GM12878 (cell line): ENCODE data around the gene BPNT1. TPM values are rescaled to one million over a fixed set of nuclear protein-coding genes. Genes with fewer than 3 reads are reported as not detected.

ENCODE experiments used
- ATF2 ChIP-seq: IDR thresholded peaks from 2 replicates; pipeline ENCODE4 v1.6.1; 2012; ENCODE audit warnings: low read length, inconsistent platforms
- BHLHE40 ChIP-seq, 2 experiments: fragments of 450-650 bp in 1 of 2; IDR thresholded peaks; 2 replicates each; pipeline ENCODE4 v1.6.1; 2011 to 2017; ENCODE audit warnings: low read depth in 2 of 2, borderline replicate concordance in 1 of 2, improper control_type of control experiment in 1 of 2, low read length in 1 of 2, mild to moderate bottlenecking in 1 of 2
- CBFB ChIP-seq: IDR thresholded peaks from 2 replicates; pipeline ENCODE4 v1.6.1; 2016; ENCODE audit warnings: antibody characterized with exemption, low read depth
- EGR1 ChIP-seq, 2 experiments: IDR thresholded peaks; 1 replicate in 1 of 2; 2 replicates in 1 of 2; pipeline ENCODE4 v1.6.1; 2011 to 2012; ENCODE audit warnings: low read depth in 2 of 2, low read length in 2 of 2, borderline replicate concordance in 1 of 2, mild to moderate bottlenecking in 1 of 2, moderate library complexity in 1 of 2
- FOXK2 ChIP-seq: fragments of 450-650 bp; IDR thresholded peaks from 2 replicates; pipeline ENCODE4 v1.6.1; 2017; ENCODE audit warnings: mild to moderate bottlenecking, moderate library complexity
- IKZF1 ChIP-seq: fragments of 450-650 bp; conservative IDR thresholded peaks from 2 replicates; pipeline ENCODE4 v1.6.1; 2017; ENCODE audit warnings: antibody characterized with exemption, mild to moderate bottlenecking
- MYC ChIP-seq: IDR thresholded peaks from 2 replicates; pipeline ENCODE4 v1.6.1; 2011; ENCODE audit warnings: mild to moderate bottlenecking, low read length, moderate library complexity, inconsistent platforms; ENCODE audit not compliant: insufficient read depth, insufficient replicate concordance, insufficient read length, severe bottlenecking
- NBN ChIP-seq: fragments of 450-650 bp; IDR thresholded peaks from 2 replicates; pipeline ENCODE4 v1.6.1; 2016
- NR2C1 ChIP-seq: fragments of 450-650 bp; IDR thresholded peaks from 2 replicates; pipeline ENCODE4 v1.6.1; 2017; ENCODE audit warnings: antibody characterized with exemption, mild to moderate bottlenecking, moderate library complexity
- NR2F1 ChIP-seq: fragments of 450-650 bp; conservative IDR thresholded peaks from 2 replicates; pipeline ENCODE4 v1.6.1; 2017; ENCODE audit warnings: mild to moderate bottlenecking
- PAX8 ChIP-seq: fragments of 450-650 bp; IDR thresholded peaks from 2 replicates; pipeline ENCODE4 v1.6.1; 2017; ENCODE audit warnings: mild to moderate bottlenecking, moderate library complexity
- PBX3 ChIP-seq: IDR thresholded peaks from 2 replicates; pipeline ENCODE4 v1.6.1; 2011; ENCODE audit warnings: mild to moderate bottlenecking, low read depth, low read length, moderate library complexity; ENCODE audit not compliant: insufficient replicate concordance
- PRDM15 ChIP-seq: fragments of 450-650 bp; formaldehyde crosslinking; IDR thresholded peaks from 2 replicates; pipeline ENCODE4 v1.4.0; 2020; ENCODE audit warnings: mild to moderate bottlenecking, moderate library complexity
- RELA ChIP-seq: fragments of 450-650 bp; IDR thresholded peaks from 2 replicates; pipeline ENCODE4 v1.8.0; 2014; ENCODE audit warnings: borderline replicate concordance; ENCODE audit not compliant: partially characterized antibody
- TARDBP ChIP-seq: IDR thresholded peaks from 2 replicates; pipeline ENCODE4 v1.6.1; 2016; ENCODE audit warnings: borderline replicate concordance
- ZSCAN29 ChIP-seq: fragments of 450-650 bp; IDR thresholded peaks from 2 replicates; pipeline ENCODE4 v1.6.1; 2017; ENCODE audit warnings: mild to moderate bottlenecking, moderate library complexity
- polyA plus RNA-seq, 11 experiments: library from polyadenylated mRNA; depleted of rRNA in 4 of 11; unstranded in 6 of 11; stranded (reverse) in 5 of 11; fragments of >200 nt; fragmentation: Nextera tagmentation in 4 of 11; fragmentation: Illumina TruSeq in 1 of 11; extraction: Ambion mirVana in 4 of 11; extraction: Trizol in 1 of 11; gene quantifications; 1 replicate in 1 of 11; 2 replicates in 10 of 11; pipeline versions ENCODE4 v1.2.1 to v1.2.3, GENCODE V29; 2011 to 2016; ENCODE audit warnings: inconsistent platforms in 2 of 11, missing spikeins in 2 of 11, low read depth in 1 of 11
- total RNA-seq, 4 experiments: library from RNA; depleted of rRNA in 3 of 4; stranded (reverse); fragments of >200 nt in 3 of 4; fragmentation: Illumina TruSeq in 1 of 4; extraction: Trizol in 1 of 4; gene quantifications; 2 replicates each; pipeline versions ENCODE4 v1.2.1 to v1.2.3, GENCODE V29; 2013 to 2021
- TF ChIP-seq, protein P1 (sequence below): IDR thresholded peaks from 2 replicates; pipeline ENCODE4 v1.6.1; 2012; ENCODE audit warnings: mild to moderate bottlenecking, low read depth, low read length
- TF ChIP-seq, protein P2 (sequence below): IDR thresholded peaks from 2 replicates; pipeline ENCODE4 v1.6.1; 2011; ENCODE audit warnings: low read depth, mild to moderate bottlenecking, low read length, moderate library complexity, borderline replicate concordance; ENCODE audit errors: extremely low read depth

The BPNT1 gene
- total and polyA plus RNA-seq, 10 of the 15 experiments (the other 5 are each of a cell fraction or from before 2014, with no cell fraction given) = 35.5 to 78.4 (median 45.4) TPM

DNA sequence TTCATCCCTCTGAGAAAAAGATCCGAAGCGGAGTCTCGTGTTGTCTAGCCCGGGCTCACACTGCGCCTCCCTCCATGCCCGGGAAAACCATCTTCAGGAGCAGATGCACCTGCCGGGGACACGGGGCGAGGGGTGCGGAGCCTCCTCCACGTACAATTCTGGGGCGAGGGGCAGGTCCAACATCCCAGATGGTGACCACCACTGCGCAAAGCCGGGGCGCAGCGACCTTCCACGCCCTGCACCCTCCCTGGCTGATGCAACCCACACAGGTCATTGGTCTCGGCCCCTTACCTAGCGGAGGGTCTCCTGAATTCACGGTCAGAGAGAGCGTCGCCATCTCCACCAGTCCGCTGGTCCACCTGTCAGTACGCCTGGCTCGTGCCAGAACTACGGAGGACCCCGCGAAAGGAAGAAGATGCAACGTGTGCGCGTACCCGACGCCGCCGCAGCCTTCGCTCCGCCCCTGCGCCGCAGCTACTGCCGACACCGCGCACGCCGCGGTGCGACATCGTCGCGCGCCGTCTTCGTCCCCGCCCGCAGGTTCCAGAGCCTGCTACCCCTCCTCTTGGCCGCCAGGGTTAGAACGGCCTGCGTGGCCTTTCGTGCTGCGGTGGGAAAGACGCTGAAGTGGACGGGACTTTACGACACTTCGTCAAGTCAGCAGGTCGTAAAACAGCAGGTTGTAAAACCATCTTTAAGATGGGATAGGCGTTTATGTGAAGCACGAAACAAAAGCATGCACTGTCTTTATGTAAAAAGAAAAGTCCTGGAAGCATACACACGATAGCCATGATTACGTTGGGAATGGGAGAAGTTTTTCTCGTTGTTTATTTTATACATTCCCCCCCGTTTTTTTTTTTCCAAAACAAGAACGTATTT is 43.3 kb downstream of the BPNT1 start, which contains the start of gene EPRS1 (continued):
- TF ChIP-seq, protein P1, sequence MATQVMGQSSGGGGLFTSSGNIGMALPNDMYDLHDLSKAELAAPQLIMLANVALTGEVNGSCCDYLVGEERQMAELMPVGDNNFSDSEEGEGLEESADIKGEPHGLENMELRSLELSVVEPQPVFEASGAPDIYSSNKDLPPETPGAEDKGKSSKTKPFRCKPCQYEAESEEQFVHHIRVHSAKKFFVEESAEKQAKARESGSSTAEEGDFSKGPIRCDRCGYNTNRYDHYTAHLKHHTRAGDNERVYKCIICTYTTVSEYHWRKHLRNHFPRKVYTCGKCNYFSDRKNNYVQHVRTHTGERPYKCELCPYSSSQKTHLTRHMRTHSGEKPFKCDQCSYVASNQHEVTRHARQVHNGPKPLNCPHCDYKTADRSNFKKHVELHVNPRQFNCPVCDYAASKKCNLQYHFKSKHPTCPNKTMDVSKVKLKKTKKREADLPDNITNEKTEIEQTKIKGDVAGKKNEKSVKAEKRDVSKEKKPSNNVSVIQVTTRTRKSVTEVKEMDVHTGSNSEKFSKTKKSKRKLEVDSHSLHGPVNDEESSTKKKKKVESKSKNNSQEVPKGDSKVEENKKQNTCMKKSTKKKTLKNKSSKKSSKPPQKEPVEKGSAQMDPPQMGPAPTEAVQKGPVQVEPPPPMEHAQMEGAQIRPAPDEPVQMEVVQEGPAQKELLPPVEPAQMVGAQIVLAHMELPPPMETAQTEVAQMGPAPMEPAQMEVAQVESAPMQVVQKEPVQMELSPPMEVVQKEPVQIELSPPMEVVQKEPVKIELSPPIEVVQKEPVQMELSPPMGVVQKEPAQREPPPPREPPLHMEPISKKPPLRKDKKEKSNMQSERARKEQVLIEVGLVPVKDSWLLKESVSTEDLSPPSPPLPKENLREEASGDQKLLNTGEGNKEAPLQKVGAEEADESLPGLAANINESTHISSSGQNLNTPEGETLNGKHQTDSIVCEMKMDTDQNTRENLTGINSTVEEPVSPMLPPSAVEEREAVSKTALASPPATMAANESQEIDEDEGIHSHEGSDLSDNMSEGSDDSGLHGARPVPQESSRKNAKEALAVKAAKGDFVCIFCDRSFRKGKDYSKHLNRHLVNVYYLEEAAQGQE = no peak
- no peak for TF ChIP-seq PBX3
- peak; percentile 1 for TF ChIP-seq RELA
- peak; percentile 41 to 83; a peak in 1 of 3 replicates for TF ChIP-seq EGR1 (IDR thresholded peaks at IDR 0.05; ENCODE audit: borderline replicate concordance in 1 of 2, low read depth in 2 of 2, low read length in 2 of 2)
- TF ChIP-seq TARDBP = peak; percentile 15; the same call in 1 of the 2 replicates
- peak; percentile 55 for TF ChIP-seq NBN
- TF ChIP-seq, protein P2, sequence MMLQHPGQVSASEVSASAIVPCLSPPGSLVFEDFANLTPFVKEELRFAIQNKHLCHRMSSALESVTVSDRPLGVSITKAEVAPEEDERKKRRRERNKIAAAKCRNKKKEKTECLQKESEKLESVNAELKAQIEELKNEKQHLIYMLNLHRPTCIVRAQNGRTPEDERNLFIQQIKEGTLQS = peak; percentile 95
- no peak for TF ChIP-seq ZSCAN29
- peak; percentile 69 for TF ChIP-seq CBFB
- no peak for TF ChIP-seq ATF2
- peak; percentile 82 to 95 for TF ChIP-seq BHLHE40 (IDR thresholded peaks at IDR 0.05; ENCODE audit: borderline replicate concordance in 1 of 2, low read depth in 2 of 2, low read length in 1 of 2)
- TF ChIP-seq FOXK2 = no peak
- TF ChIP-seq PRDM15 = no peak
- TF ChIP-seq NR2C1 = no peak
- peak; percentile 69 for TF ChIP-seq NR2F1
- TF ChIP-seq IKZF1 = peak; percentile 65; the same call in 1 of the 2 replicates
- no peak for TF ChIP-seq MYC
- TF ChIP-seq PAX8 = 0 out of 2 replicates have a peak, but pooled peaks have one; percentile 67
